H1 (cell line): ENCODE data around the gene C2orf92. TPM values are rescaled to one million over a fixed set of nuclear protein-coding genes. Genes with fewer than 3 reads are reported as not detected.

Source experiments
- KDM5A ChIP-seq: fragments of 200-600 bp; IDR thresholded peaks from 2 replicates; pipeline ENCODE4 v1.7.1; 2012; ENCODE audit warnings: mild to moderate bottlenecking, low read length, inconsistent platforms, mixed read lengths
- polyA plus RNA-seq, 7 experiments: library from polyadenylated mRNA; depleted of rRNA in 3 of 7; stranded (reverse) in 5 of 7; unstranded in 2 of 7; fragments of >200 nt in 5 of 7; fragments of 200-250 nt in 2 of 7; gene quantifications; 1 replicate in 5 of 7; 2 replicates in 1 of 7; 4 replicates in 1 of 7; pipeline versions ENCODE4 v1.2.1 to v1.2.3, GENCODE V29; 2011 to 2013; ENCODE audit warnings: missing spikeins in 2 of 7, mixed read lengths in 2 of 7
- total RNA-seq: library from RNA; stranded (reverse); fragmentation: NEBNext Ultra II Directional; extraction: Animal tissue kit (Norgen Biotek cat#: 25700); gene quantifications from 2 replicates; pipeline ENCODE4 v1.2.1, GENCODE V29; 2021

The C2orf92 gene
- total and polyA plus RNA-seq, 2 of the 8 experiments (the other 6 are each of a cell fraction or from before 2014, with no cell fraction given) = 2.3 to 3.7 TPM

DNA sequence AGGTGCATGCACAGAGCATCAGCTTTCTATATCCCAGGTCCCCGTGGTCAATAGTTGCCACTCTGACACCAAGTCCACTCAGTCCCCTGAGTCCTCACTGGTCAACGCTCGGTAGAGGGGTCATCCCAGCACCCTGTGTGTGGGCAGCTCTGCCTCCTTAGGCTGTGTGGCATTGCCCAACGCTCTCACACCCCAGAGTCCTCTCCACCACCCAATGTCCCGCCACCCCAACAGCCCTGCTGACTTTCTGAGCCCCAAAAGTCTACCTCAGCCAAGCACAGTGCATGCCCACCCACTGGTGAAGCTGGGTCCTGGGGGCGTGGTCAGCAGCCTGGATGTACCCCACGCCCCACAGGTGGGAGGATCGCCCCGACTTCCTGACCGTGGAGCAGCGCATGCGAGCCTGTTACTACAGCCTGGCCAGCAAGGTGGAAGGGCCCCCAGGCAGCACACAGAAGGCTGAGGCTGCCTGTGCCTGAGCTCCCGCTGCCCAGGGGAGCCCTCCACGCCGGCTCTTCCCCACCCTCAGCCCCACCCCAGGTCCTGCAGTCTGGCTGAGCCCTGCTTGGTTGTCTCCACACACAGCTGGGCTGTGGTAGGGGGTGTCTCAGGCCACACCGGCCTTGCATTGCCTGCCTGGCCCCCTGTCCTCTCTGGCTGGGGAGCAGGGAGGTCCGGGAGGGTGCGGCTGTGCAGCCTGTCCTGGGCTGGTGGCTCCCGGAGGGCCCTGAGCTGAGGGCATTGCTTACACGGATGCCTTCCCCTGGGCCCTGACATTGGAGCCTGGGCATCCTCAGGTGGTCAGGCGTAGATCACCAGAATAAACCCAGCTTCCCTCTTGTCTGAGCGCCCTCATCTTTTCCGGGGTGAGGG lies 69.7 kb downstream of the C2orf92 start (continued):
- TF ChIP-seq KDM5A = no peak
